AG09309 (cell line): ENCODE measurements around the gene PLAC8.

Source experiments
- DNase-seq: peaks from one replicate; pipeline ENCODE4 v3.0.0-alpha.2; 2010; ENCODE audit warnings: low read depth
- H3K4me3 ChIP-seq: 2 replicates; pipeline ENCODE4 v1.5.1; 2011; ENCODE audit warnings: mild to moderate bottlenecking, low read depth, low read length, moderate library complexity; ENCODE audit not compliant: control insufficient read depth
- TF ChIP-seq, protein P1 (sequence below): IDR thresholded peaks from 2 replicates; pipeline ENCODE4 v1.5.1; 2011; ENCODE audit warnings: mild to moderate bottlenecking, low read depth, low read length, inconsistent platforms; ENCODE audit not compliant: insufficient read depth, control insufficient read depth; ENCODE audit errors: missing control alignments

Gene PLAC8, protein sequence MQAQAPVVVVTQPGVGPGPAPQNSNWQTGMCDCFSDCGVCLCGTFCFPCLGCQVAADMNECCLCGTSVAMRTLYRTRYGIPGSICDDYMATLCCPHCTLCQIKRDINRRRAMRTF

DNA sequence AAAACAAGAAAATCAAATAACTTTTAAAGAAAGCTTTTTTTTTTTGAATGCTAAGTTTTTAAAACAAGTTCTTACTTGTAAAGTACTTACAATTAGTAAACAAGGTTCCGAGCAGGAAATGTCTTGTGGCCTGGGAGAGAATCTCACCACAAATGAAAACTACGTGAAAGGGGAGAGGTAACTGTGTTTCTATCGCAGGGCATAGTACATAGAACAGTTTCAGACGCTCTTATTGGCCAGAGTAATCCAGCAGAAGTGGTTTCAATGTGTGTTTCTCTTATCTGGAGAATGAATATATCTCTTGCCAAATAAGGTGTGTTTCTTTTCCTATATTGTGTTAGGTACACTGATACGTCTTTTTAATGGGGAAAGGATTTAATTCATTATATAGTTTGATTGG, at the start of gene PLAC8:
PLAC8 (minus strand) TSS at position 154 of the 400 bp plus-strand sequence. CDS start 6,808 bp downstream, outside the sequence.
- no peak within 1 kb of the TSS for H3K4me3 ChIP-seq
- TF ChIP-seq, protein P1, sequence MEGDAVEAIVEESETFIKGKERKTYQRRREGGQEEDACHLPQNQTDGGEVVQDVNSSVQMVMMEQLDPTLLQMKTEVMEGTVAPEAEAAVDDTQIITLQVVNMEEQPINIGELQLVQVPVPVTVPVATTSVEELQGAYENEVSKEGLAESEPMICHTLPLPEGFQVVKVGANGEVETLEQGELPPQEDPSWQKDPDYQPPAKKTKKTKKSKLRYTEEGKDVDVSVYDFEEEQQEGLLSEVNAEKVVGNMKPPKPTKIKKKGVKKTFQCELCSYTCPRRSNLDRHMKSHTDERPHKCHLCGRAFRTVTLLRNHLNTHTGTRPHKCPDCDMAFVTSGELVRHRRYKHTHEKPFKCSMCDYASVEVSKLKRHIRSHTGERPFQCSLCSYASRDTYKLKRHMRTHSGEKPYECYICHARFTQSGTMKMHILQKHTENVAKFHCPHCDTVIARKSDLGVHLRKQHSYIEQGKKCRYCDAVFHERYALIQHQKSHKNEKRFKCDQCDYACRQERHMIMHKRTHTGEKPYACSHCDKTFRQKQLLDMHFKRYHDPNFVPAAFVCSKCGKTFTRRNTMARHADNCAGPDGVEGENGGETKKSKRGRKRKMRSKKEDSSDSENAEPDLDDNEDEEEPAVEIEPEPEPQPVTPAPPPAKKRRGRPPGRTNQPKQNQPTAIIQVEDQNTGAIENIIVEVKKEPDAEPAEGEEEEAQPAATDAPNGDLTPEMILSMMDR = no peak
- no peak for DNase-seq

DNA sequence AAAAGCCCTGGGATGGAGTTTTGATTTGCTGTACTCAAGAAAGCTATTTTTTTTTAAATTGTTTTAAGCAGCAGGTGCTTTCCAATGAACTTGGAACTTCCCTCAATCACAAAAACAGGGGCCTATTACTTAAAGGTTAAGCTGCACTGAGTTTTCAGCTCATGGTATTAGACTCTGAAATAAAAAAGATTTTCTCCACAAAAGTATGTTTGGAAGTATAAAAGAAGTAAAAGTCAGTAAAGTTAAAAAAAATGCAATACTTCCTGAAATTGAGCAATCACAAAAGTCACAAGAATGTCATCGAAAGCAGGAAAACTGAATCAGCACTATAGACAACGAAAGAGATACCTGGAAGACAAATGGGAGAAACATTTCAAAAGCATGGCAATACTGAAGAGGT, 38.9 kb upstream of the PLAC8 start:
- no peak for DNase-seq
- H3K4me3 ChIP-seq = no peak overlapping the region

DNA sequence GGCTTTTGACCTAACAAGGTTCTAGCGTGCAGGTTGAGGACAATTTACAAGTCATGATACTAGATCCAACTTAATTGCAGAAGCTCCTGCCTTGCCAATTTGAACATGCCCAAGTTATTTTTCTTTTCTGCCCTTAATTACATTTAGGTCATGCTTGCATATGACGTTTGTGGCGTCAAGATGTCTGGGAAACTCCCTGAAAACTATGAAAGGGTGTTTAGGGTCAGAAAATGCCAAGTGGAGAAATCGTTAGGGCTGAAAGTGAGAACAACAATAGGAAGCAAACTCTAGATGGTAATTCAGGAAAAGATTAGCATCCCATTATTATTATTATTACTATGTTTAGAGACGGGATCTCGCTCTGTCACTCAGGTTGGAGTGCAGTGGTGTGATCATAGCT, 38.2 kb upstream of the PLAC8 start:
- TF ChIP-seq, protein P1 = no peak
- H3K4me3 ChIP-seq = no peak overlapping the region
- DNase-seq = no peak

More for the DNA sequence above, 38.9 kb upstream of the PLAC8 start:
- TF ChIP-seq, protein P1 = no peak

DNA sequence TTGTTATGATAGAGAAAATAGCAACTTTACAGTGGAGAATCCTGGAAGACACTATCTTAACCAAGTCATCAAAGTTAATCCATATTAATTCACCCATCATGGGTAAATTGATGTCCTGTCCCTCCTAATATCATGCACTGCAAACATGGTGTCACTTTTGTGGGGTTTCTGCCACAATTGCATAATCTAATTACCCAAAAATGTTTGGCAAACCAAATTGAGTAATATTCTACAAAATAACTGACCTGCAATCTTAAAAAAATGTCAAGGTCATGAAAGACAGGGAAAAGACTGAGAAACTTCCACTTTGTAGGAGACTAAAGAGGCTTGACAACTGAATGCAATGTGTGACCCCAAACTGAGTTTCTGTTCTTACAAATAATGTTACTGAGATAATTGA, 37.1 kb upstream of the PLAC8 start:
- TF ChIP-seq, protein P1 = no peak
- DNase-seq = no peak
- no peak overlapping the region for H3K4me3 ChIP-seq

DNA sequence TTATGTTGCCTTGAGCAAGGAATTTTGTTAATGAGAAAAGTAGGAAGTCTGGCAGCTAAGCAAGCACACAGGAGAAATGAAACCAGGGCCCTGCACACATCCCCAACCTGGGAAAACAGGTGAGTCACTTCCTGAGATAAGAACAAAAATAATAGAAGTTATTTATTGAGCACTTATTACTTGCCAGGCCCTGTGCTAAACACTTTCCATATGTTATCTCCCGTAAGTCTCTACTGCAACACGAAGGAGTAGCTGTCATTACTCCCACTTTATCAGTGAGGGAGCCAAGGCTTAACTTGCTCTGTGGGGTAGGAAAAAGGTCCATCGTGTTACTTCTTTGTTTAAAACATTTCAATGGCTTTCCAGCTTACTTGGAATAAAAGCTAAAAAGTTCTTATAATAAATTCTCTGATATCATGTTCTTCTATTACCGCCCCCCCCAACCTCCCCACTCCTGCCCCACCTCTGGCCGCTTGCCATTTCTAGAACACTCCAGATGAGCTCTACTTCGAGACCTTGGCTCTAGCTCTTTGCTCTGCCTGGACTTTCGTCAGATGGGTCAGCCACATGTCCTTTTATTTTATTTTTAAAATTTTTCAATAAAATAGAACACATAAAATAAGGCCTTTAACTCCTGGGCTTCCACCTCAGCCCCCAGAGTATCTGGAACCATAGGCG, 36.3 kb upstream of the PLAC8 start:
- no peak overlapping the region for H3K4me3 ChIP-seq
- TF ChIP-seq, protein P1 = no peak
- DNase-seq = no peak

DNA sequence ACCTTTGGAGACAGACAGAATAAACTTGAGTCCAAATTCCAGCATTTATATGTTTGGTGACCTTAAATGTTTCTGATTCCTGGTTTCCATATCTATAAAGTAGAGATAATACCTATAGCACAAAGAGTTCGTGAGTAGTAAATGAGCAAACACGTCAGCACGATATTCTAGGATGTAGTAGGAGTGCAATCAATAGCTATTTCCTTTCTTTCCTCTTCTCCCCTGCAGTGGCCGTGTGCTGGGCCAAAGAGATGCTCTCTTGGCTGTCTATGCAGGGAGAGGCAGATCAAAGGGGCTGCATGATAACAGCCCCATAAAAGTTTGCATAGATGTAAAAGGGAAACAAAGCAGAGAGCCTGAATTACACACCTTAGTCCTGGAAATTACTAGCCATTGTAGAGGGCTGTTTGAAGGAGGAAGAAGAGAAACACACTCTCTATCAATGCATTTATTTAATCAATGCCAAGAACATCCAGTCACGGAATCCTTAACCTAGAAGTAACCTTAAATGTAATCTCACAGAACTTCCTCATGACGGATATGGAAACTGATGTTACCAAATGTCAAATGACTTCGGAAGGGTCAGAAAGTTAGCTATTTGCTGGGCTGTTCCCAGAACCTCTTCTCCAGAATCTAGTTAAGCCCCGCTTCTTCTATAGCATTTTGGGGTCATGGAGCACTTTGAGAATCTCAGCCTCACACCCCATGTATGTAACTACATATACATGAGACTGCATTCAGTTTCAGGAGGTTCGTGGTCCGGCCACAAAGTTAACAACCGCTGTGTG, 35.5 kb upstream of the PLAC8 start:
- no peak for DNase-seq

More for the DNA sequence above, 35.5 kb upstream of the PLAC8 start:
- H3K4me3 ChIP-seq = no peak overlapping the region
- TF ChIP-seq, protein P1 = no peak
